Loucy (cell line): Measurements from ENCODE around the gene CEP112.
"Not testable (repeated sequence)": the region's sequence is repeated elsewhere in the genome, so short reads cannot be mapped to it uniquely, and the experiment has no call there.

Source experiments
- H2AFZ ChIP-seq: fragments of 200-600 bp; sonication (generic); 2 replicates; pipeline ENCODE4 v1.6.0; 2016; ENCODE audit warnings: antibody characterized with exemption, mild to moderate bottlenecking, low read length, moderate library complexity
- H3F3A ChIP-seq: fragments of 200-600 bp; 2 replicates; pipeline ENCODE4 v1.6.0; 2016; ENCODE audit warnings: antibody characterized with exemption, low read depth, mild to moderate bottlenecking
- H3K27me3 ChIP-seq: fragments of 200-600 bp; sonication (generic); 2 replicates; pipeline ENCODE4 v1.6.1; 2014; ENCODE audit warnings: low read length, mild to moderate bottlenecking; ENCODE audit not compliant: insufficient read depth, poor library complexity, severe bottlenecking
- H3K36me3 ChIP-seq: fragments of 200-600 bp; sonication (generic); 2 replicates; pipeline ENCODE4 v1.6.1; 2016; ENCODE audit warnings: low read length; ENCODE audit not compliant: insufficient read depth
- H3K4me1 ChIP-seq: fragments of 200-600 bp; sonication (generic); 2 replicates; pipeline ENCODE4 v1.5.1; 2014; ENCODE audit warnings: low read length, mild to moderate bottlenecking; ENCODE audit not compliant: insufficient read depth, poor library complexity, severe bottlenecking
- H3K4me2 ChIP-seq: fragments of 200-600 bp; sonication (generic); 2 replicates; pipeline ENCODE4 v1.6.0; 2014; ENCODE audit warnings: antibody characterized with exemption, low read length, low read depth, mild to moderate bottlenecking; ENCODE audit not compliant: poor library complexity, severe bottlenecking
- H3K4me3 ChIP-seq: fragments of 200-600 bp; sonication (generic); 2 replicates; pipeline ENCODE4 v1.5.1; 2014; ENCODE audit warnings: low read length, mild to moderate bottlenecking, mixed read lengths; ENCODE audit not compliant: poor library complexity, severe bottlenecking
- H3K79me2 ChIP-seq: fragments of 200-600 bp; sonication (generic); 2 replicates; pipeline ENCODE4 v1.6.1; 2014; ENCODE audit warnings: low read length; ENCODE audit not compliant: insufficient read depth
- H3K9ac ChIP-seq: fragments of 200-600 bp; sonication (generic); 2 replicates; pipeline ENCODE4 v1.6.0; 2014; ENCODE audit warnings: mild to moderate bottlenecking, low read depth, low read length, moderate library complexity; ENCODE audit not compliant: poor library complexity, severe bottlenecking
- H3K9me2 ChIP-seq: fragments of 200-600 bp; sonication (generic); replicated peaks from 2 replicates; pipeline ENCODE4 v1.6.1; 2016; ENCODE audit warnings: low read depth, low read length, mixed read lengths
- H3K9me3 ChIP-seq: fragments of 200-600 bp; sonication (generic); 2 replicates; pipeline ENCODE4 v1.6.1; 2014; ENCODE audit warnings: mild to moderate bottlenecking, antibody characterized with exemption, low read length, low read depth; ENCODE audit not compliant: insufficient read depth
- H4K20me1 ChIP-seq: fragments of 200-600 bp; sonication (generic); 2 replicates; pipeline ENCODE4 v1.6.0; 2014; ENCODE audit warnings: antibody characterized with exemption, low read length, mild to moderate bottlenecking; ENCODE audit not compliant: insufficient read depth, poor library complexity, severe bottlenecking
- CTCF ChIP-seq: fragments of 200-600 bp; sonication (generic); conservative IDR thresholded peaks from 2 replicates; pipeline ENCODE4 v1.5.1; 2014; ENCODE audit warnings: mild to moderate bottlenecking, antibody characterized with exemption, low read length
- EZH2phosphoT487 ChIP-seq: fragments of 200-600 bp; IDR thresholded peaks from 2 replicates; pipeline ENCODE4 v1.6.1; 2018; ENCODE audit warnings: antibody characterized with exemption, mild to moderate bottlenecking, moderate library complexity, borderline replicate concordance

The CEP112 gene

GRCh38 chr17:65830356-65830755 is 361.6 kb downstream of the CEP112 start:
- Histone ChIP-seq H3K4me2 (no peak overlapping the region), H2AFZ (no peak overlapping the region), H4K20me1 (no peaks in the 10 kb centered on the region), H3K4me1 (no peaks in the 10 kb centered on the region), H3K27me3 (no peaks in the 10 kb centered on the region), H3F3A (no peaks in the 10 kb centered on the region), H3K9me2 (no peaks in the 10 kb centered on the region), H3K36me3 (no peaks in the 10 kb centered on the region), H3K4me3 (no peak overlapping the region), H3K79me2 (no peaks in the 10 kb centered on the region), H3K9me3 (no peaks in the 10 kb centered on the region), H3K9ac (no peak overlapping the region)
- TF ChIP-seq CTCF (no peak), EZH2phosphoT487 (no peak)

- H3K79me2 ChIP-seq, H3K9me2 ChIP-seq, H3K36me3 ChIP-seq, H3K27me3 ChIP-seq, H3K9ac ChIP-seq, H3K4me2 ChIP-seq, H2AFZ ChIP-seq, H4K20me1 ChIP-seq, H3F3A ChIP-seq, H3K4me3 ChIP-seq, H3K4me1 ChIP-seq, H3K9me3 ChIP-seq: not testable (repeated sequence)
These were observed 365.4 kb downstream of the CEP112 start for GRCh38 chr17:65826577-65826976.

GRCh38 chr17:65824901-65825300 is 367.0 kb downstream of the CEP112 start:
- no peak for TF ChIP-seq CTCF
- no peak for TF ChIP-seq EZH2phosphoT487
- H3K4me3 ChIP-seq, result no peak overlapping the region
- H3K9ac ChIP-seq, result no peak overlapping the region
- H3K4me2 ChIP-seq, result no peak overlapping the region
- H2AFZ ChIP-seq, result no peak overlapping the region
- H3K27me3 ChIP-seq, result no peaks in the 10 kb centered on the region
- H3F3A ChIP-seq, result no peaks in the 10 kb centered on the region
- no peaks in the 10 kb centered on the region for H4K20me1 ChIP-seq
- no peaks in the 10 kb centered on the region for H3K9me3 ChIP-seq
- no peaks in the 10 kb centered on the region for H3K4me1 ChIP-seq
- no peaks in the 10 kb centered on the region for H3K9me2 ChIP-seq
- H3K36me3 ChIP-seq, result no peaks in the 10 kb centered on the region
- H3K79me2 ChIP-seq, result no peaks in the 10 kb centered on the region

GRCh38 chr17:65823713-65824112 is 368.2 kb downstream of the CEP112 start:
- no peaks in the 10 kb centered on the region for H3K9me3 ChIP-seq
- no peaks in the 10 kb centered on the region for H3K36me3 ChIP-seq
- H3K79me2 ChIP-seq, result no peaks in the 10 kb centered on the region
- H3K9me2 ChIP-seq, result no peaks in the 10 kb centered on the region
- H4K20me1 ChIP-seq, result no peaks in the 10 kb centered on the region
- H3F3A ChIP-seq, result no peaks in the 10 kb centered on the region
- no peak overlapping the region for H3K4me2 ChIP-seq
- no peak overlapping the region for H3K9ac ChIP-seq
- H3K4me1 ChIP-seq, result no peaks in the 10 kb centered on the region
- H3K4me3 ChIP-seq, result no peak overlapping the region
- TF ChIP-seq EZH2phosphoT487 (no peak), CTCF (no peak)
- no peak overlapping the region for H2AFZ ChIP-seq
- no peaks in the 10 kb centered on the region for H3K27me3 ChIP-seq
